NCI-H748 (cell line): ENCODE results near the gene LSM3.

Source experiments
- DNase-seq: peaks from one replicate; lab custom pipeline; 2025; ENCODE audit not compliant: unreplicated experiment; lab: John Stamatoyannopoulos, UW

LSM3 gene

GRCh38 chr3:14143271-14144225 is 35.1 kb upstream of the LSM3 start:
- DNase-seq: no peak

GRCh38 chr3:14144423-14145075 is 34.1 kb upstream of the LSM3 start:
- peak; percentile 81 for DNase-seq

GRCh38 chr3:14145236-14145635 is 33.4 kb upstream of the LSM3 start:
- no peak for DNase-seq

- DNase-seq: no peak
Observed at GRCh38 chr3:14145670-14146380, 32.8 kb upstream of the LSM3 start.

- no peak for DNase-seq
Observed at GRCh38 chr3:14146381-14147065, 32.1 kb upstream of the LSM3 start.

GRCh38 chr3:14147066-14147435 is 31.6 kb upstream of the LSM3 start:
- no peak for DNase-seq

GRCh38 chr3:14147617-14148016 is 31.0 kb upstream of the LSM3 start:
- DNase-seq: no peak

- DNase-seq: no peak
Observed at GRCh38 chr3:14148041-14148985, 30.3 kb upstream of the LSM3 start.

GRCh38 chr3:14150078-14150477 is 28.5 kb upstream of the LSM3 start:
- no peak for DNase-seq

GRCh38 chr3:14150491-14151230 is 28.0 kb upstream of the LSM3 start:
- no peak for DNase-seq

GRCh38 chr3:14151471-14152083 is 27.0 kb upstream of the LSM3 start:
- DNase-seq: no peak

- DNase-seq: no peak
Observed at GRCh38 chr3:14152233-14152962, 26.2 kb upstream of the LSM3 start.

- no peak for DNase-seq
Observed at GRCh38 chr3:14152963-14153355, 25.7 kb upstream of the LSM3 start.

- DNase-seq: no peak
Observed at GRCh38 chr3:14153663-14154062, 25.0 kb upstream of the LSM3 start.

- DNase-seq: no peak
Observed at GRCh38 chr3:14154276-14154675, 24.3 kb upstream of the LSM3 start.

- DNase-seq: no peak
Observed at GRCh38 chr3:14154895-14155440, 23.6 kb upstream of the LSM3 start.

- no peak for DNase-seq
Observed at GRCh38 chr3:14156201-14156600, 22.4 kb upstream of the LSM3 start.
